Fibroblast of upper back skin (primary cell): Measurements from ENCODE around the gene ARMC3.
A peak's percentile ranks its signal among the peaks of the same experiment; 100 is the strongest.

ENCODE experiments used
- DNase-seq: peaks from one replicate; pipeline ENCODE4 v3.0.0-alpha.2; 2013

The ARMC3 gene

GRCh38 chr10:22931948-22932347, 4.1 kb downstream of the ARMC3 start:
- DNase-seq: peak; percentile 36

- no peak for DNase-seq
Observed at GRCh38 chr10:22932626-22933370, 4.9 kb downstream of the ARMC3 start.

- DNase-seq: peak; percentile 47
Observed at GRCh38 chr10:22934726-22935125, 6.9 kb downstream of the ARMC3 start.

GRCh38 chr10:22942437-22942836, 14.6 kb downstream of the ARMC3 start:
- no peak for DNase-seq

- DNase-seq: no peak
Observed at GRCh38 chr10:22945934-22946673, 18.3 kb downstream of the ARMC3 start.

- no peak for DNase-seq
Observed at GRCh38 chr10:22954970-22955369, 27.1 kb downstream of the ARMC3 start.

GRCh38 chr10:22958338-22958737, 30.5 kb downstream of the ARMC3 start:
- peak; percentile 4 for DNase-seq

- no peak for DNase-seq
Observed at GRCh38 chr10:22959292-22959691, 31.4 kb downstream of the ARMC3 start.

- no peak for DNase-seq
Observed at GRCh38 chr10:22959950-22960349, 32.1 kb downstream of the ARMC3 start.

GRCh38 chr10:22962817-22963216, 35.0 kb downstream of the ARMC3 start:
- no peak for DNase-seq

GRCh38 chr10:22969704-22970103, 41.9 kb downstream of the ARMC3 start:
- no peak for DNase-seq

GRCh38 chr10:22976534-22976933, 48.7 kb downstream of the ARMC3 start:
- DNase-seq: peak; percentile 38

GRCh38 chr10:22977751-22978150, 49.9 kb downstream of the ARMC3 start:
- DNase-seq: no peak

- DNase-seq: peak; percentile 23
Observed at GRCh38 chr10:22978287-22978686, 50.4 kb downstream of the ARMC3 start.

GRCh38 chr10:22978918-22979317, 51.1 kb downstream of the ARMC3 start:
- no peak for DNase-seq

GRCh38 chr10:22980822-22981221, 53.0 kb downstream of the ARMC3 start:
- no peak for DNase-seq

- DNase-seq: peak; percentile 7
Observed at GRCh38 chr10:22984066-22984465, 56.2 kb downstream of the ARMC3 start.

- DNase-seq: peak; percentile 50
Observed at GRCh38 chr10:22986771-22987542, 59.1 kb downstream of the ARMC3 start.

GRCh38 chr10:22988581-22989360, 60.9 kb downstream of the ARMC3 start:
- peak; percentile 65 for DNase-seq

GRCh38 chr10:22990443-22990842, 62.6 kb downstream of the ARMC3 start:
- DNase-seq: no peak

GRCh38 chr10:22992075-22992474, 64.2 kb downstream of the ARMC3 start:
- DNase-seq: no peak

GRCh38 chr10:22992621-22993020, 64.8 kb downstream of the ARMC3 start:
- DNase-seq: no peak

- DNase-seq: no peak
Observed at GRCh38 chr10:22993314-22993713, 65.5 kb downstream of the ARMC3 start.
